H1 (cell line): ENCODE measurements around the gene KLHL17. TPM values are rescaled to one million over a fixed set of nuclear protein-coding genes. Genes with fewer than 3 reads are reported as not detected.

ENCODE experiments used
- CTCF ChIA-PET: fragments of 300-600 bp; sonication (Branson Sonifier 250); formaldehyde crosslinking; loops from one replicate; lab custom pipeline; 2021; ENCODE audit not compliant: partially characterized antibody; lab: Charles Lee
- POLR2A ChIA-PET: fragments of 300-600 bp; sonication (Branson Sonifier 250); formaldehyde crosslinking; loops from one replicate; lab custom pipeline; 2021; ENCODE audit warnings: inconsistent platforms; ENCODE audit not compliant: partially characterized antibody; lab: Charles Lee
- DNase-seq, 2 experiments: peaks; one replicate each; pipeline versions ENCODE4 v3.0.0 to v3.0.0-alpha.2; 2010 to 2022; ENCODE audit warnings: low spot score in 2 of 2, low read depth in 1 of 2, mixed read lengths in 1 of 2
- FAIRE-seq: peaks from 2 replicates; lab custom pipeline; 2011; peaks lifted over from hg19 to GRCh38; lab: Jason Lieb, UNC
- H2AFZ ChIP-seq: 2 replicates; pipeline ENCODE4 v1.8.1; 2012; ENCODE audit warnings: low read length, inconsistent platforms
- H2AK5ac ChIP-seq: 2 replicates; pipeline ENCODE4 v1.6.1; 2013; ENCODE audit warnings: low read depth, low read length
- H2BK120ac ChIP-seq: replicated peaks from 2 replicates; pipeline ENCODE3; 2013; ENCODE audit warnings: low read depth, low read length, inconsistent platforms
- H2BK12ac ChIP-seq: 2 replicates; pipeline ENCODE4 v1.6.1; 2013; ENCODE audit warnings: low read depth, low read length
- H2BK15ac ChIP-seq: 2 replicates; pipeline ENCODE4 v1.6.1; 2013; ENCODE audit warnings: low read length
- H2BK20ac ChIP-seq: 2 replicates; pipeline ENCODE4 v1.6.1; 2013; ENCODE audit warnings: low read length
- H2BK5ac ChIP-seq: 2 replicates; pipeline ENCODE4 v1.6.1; 2013; ENCODE audit warnings: low read depth, low read length
- H3K14ac ChIP-seq: 2 replicates; pipeline ENCODE4 v1.6.1; 2013; ENCODE audit warnings: inconsistent platforms; ENCODE audit not compliant: insufficient read length
- H3K18ac ChIP-seq: 2 replicates; pipeline ENCODE4 v1.6.1; 2013; ENCODE audit warnings: low read length; ENCODE audit errors: extremely low read depth
- H3K23ac ChIP-seq: 2 replicates; pipeline ENCODE4 v1.6.1; 2013; ENCODE audit warnings: inconsistent platforms; ENCODE audit not compliant: insufficient read length
- H3K23me2 ChIP-seq: 2 replicates; pipeline ENCODE4 v1.6.1; 2013; ENCODE audit warnings: low read depth, low read length
- H3K27ac ChIP-seq: 2 replicates; pipeline ENCODE4 v1.6.1; 2011; ENCODE audit warnings: low read depth, low read length, inconsistent platforms
- H3K27me3 ChIP-seq, 4 experiments: replicated peaks in 1 of 4; 1 replicate in 1 of 4; 2 replicates in 3 of 4; pipeline versions ENCODE4 v1.6.1 to v1.8.1; 2011 to 2013; ENCODE audit warnings: low read length in 3 of 4, mild to moderate bottlenecking in 3 of 4, inconsistent platforms in 2 of 4, mixed read lengths in 2 of 4, moderate library complexity in 1 of 4; ENCODE audit not compliant: control insufficient read depth in 3 of 4, insufficient read depth in 3 of 4; ENCODE audit errors: extremely low read depth in 1 of 4
- H3K36me3 ChIP-seq, 4 experiments: 2 replicates each; pipeline versions ENCODE4 v1.6.1 to v1.8.1; 2011 to 2013; ENCODE audit warnings: mild to moderate bottlenecking in 4 of 4, low read length in 3 of 4, moderate library complexity in 2 of 4, control low read depth in 1 of 4, inconsistent platforms in 1 of 4; ENCODE audit not compliant: insufficient read depth in 4 of 4, control insufficient read depth in 2 of 4
- H3K4ac ChIP-seq: replicated peaks from 2 replicates; pipeline ENCODE3; 2013; ENCODE audit warnings: low read length, low read depth, mixed read lengths, inconsistent platforms; ENCODE audit not compliant: insufficient read length
- H3K4me1 ChIP-seq, 4 experiments: replicated peaks in 1 of 4; 1 replicate in 1 of 4; 2 replicates in 3 of 4; pipeline versions ENCODE4 v1.6.1 to v1.8.1; 2011 to 2013; ENCODE audit warnings: low read length in 3 of 4, inconsistent platforms in 2 of 4, mixed read lengths in 1 of 4; ENCODE audit not compliant: insufficient read depth in 4 of 4, control insufficient read depth in 3 of 4
- H3K4me2 ChIP-seq, 2 experiments: 2 replicates each; pipeline versions ENCODE4 v1.6.1 to v1.8.1; 2011 to 2013; ENCODE audit warnings: low read depth in 2 of 2, low read length in 2 of 2, control low read depth in 1 of 2, inconsistent platforms in 1 of 2, mild to moderate bottlenecking in 1 of 2; ENCODE audit not compliant: insufficient read depth in 1 of 2
- H3K4me3 ChIP-seq, 4 experiments: fragments of 200-600, 300-600 bp in 1 of 4; sonication (generic), shearing (Covaris generic), sonication (Bioruptor Twin) in 1 of 4; 2 replicates each; pipeline versions ENCODE4 v1.5.1 to v1.8.1; 2011 to 2016; ENCODE audit warnings: low read length in 4 of 4, low read depth in 3 of 4, control low read depth in 2 of 4, inconsistent platforms in 2 of 4, mild to moderate bottlenecking in 2 of 4, mixed read lengths in 1 of 4, moderate library complexity in 1 of 4; ENCODE audit not compliant: insufficient read depth in 2 of 4; ENCODE audit errors: extremely low read depth in 1 of 4
- H3K56ac ChIP-seq: replicated peaks from 2 replicates; pipeline ENCODE3; 2013; ENCODE audit warnings: low read depth, mild to moderate bottlenecking, mixed read lengths, low read length, inconsistent platforms; ENCODE audit not compliant: insufficient read length
- H3K79me1 ChIP-seq: 2 replicates; pipeline ENCODE4 v1.6.1; 2013; ENCODE audit warnings: low read depth, low read length, control low read depth
- H3K79me2 ChIP-seq, 2 experiments: 2 replicates each; pipeline versions ENCODE4 v1.6.1 to v1.8.1; 2012 to 2013; ENCODE audit warnings: low read length in 2 of 2, mild to moderate bottlenecking in 2 of 2, inconsistent platforms in 1 of 2; ENCODE audit not compliant: insufficient read depth in 2 of 2, control insufficient read depth in 1 of 2
- H3K9ac ChIP-seq, 4 experiments: replicated peaks in 1 of 4; 1 replicate in 1 of 4; 2 replicates in 3 of 4; pipeline versions ENCODE4 v1.6.1 to v1.8.1; 2011 to 2013; ENCODE audit warnings: low read depth in 3 of 4, low read length in 3 of 4, control low read depth in 2 of 4, mild to moderate bottlenecking in 2 of 4, moderate library complexity in 2 of 4, inconsistent platforms in 1 of 4; ENCODE audit errors: extremely low read depth in 1 of 4
- H3K9me3 ChIP-seq, 2 experiments: 2 replicates each; pipeline versions ENCODE4 v1.6.1 to v1.8.1; 2012 to 2013; ENCODE audit warnings: mild to moderate bottlenecking in 2 of 2, moderate library complexity in 2 of 2, control low read depth in 1 of 2, inconsistent platforms in 1 of 2, low read depth in 1 of 2, low read length in 1 of 2, mixed read lengths in 1 of 2; ENCODE audit not compliant: insufficient read depth in 2 of 2
- H4K20me1 ChIP-seq, 2 experiments: replicated peaks in 1 of 2; 2 replicates each; pipeline versions ENCODE3 to v1.8.1; 2011 to 2013; ENCODE audit warnings: inconsistent platforms in 2 of 2, low read length in 2 of 2, mild to moderate bottlenecking in 1 of 2; ENCODE audit not compliant: insufficient read depth in 2 of 2, control insufficient read depth in 1 of 2
- H4K5ac ChIP-seq: 2 replicates; pipeline ENCODE4 v1.6.1; 2013; ENCODE audit warnings: low read length, low read depth, mixed read lengths, inconsistent platforms; ENCODE audit not compliant: insufficient read length
- H4K8ac ChIP-seq: 2 replicates; pipeline ENCODE4 v1.8.0; 2013; ENCODE audit warnings: mild to moderate bottlenecking, moderate library complexity, low read length, inconsistent platforms; ENCODE audit not compliant: insufficient read depth; ENCODE audit errors: extremely low read depth
- H4K91ac ChIP-seq: replicated peaks from 2 replicates; pipeline ENCODE3; 2013; ENCODE audit warnings: low read length, mixed read lengths, inconsistent platforms; ENCODE audit not compliant: insufficient read length
- CREB1 ChIP-seq: IDR thresholded peaks from 2 replicates; pipeline ENCODE4 v1.6.1; 2012; ENCODE audit warnings: inconsistent platforms
- KDM1A ChIP-seq: fragments of 200-600, 300-600 bp; sonication (generic); IDR thresholded peaks from 2 replicates; pipeline ENCODE4 v1.7.1; 2016; ENCODE audit warnings: mild to moderate bottlenecking, low read length, borderline replicate concordance
- WGBS, 2 experiments: shearing (Covaris generic) in 1 of 2; methylation state at CpG; one replicate each; pipeline versions ENCODE4 v1.1.6 to v1.1.7; 2013 to 2015; ENCODE audit warnings: low lambda C conversion rate in 2 of 2, mixed read lengths in 2 of 2, inconsistent platforms in 1 of 2, low coverage in 1 of 2, missing lambda C conversion rate in 1 of 2; ENCODE audit not compliant: insufficient replicate concordance in 2 of 2, insufficient coverage in 1 of 2, insufficient read length in 1 of 2; ENCODE audit errors: extremely low coverage in 1 of 2, missing lambda C conversion rate in 1 of 2; 5-methylcytosine and 5-hydroxymethylcytosine counted together
- polyA plus RNA-seq, 7 experiments: library from polyadenylated mRNA; depleted of rRNA in 3 of 7; stranded (reverse) in 5 of 7; unstranded in 2 of 7; fragments of >200 nt in 5 of 7; fragments of 200-250 nt in 2 of 7; gene quantifications; 1 replicate in 5 of 7; 2 replicates in 1 of 7; 4 replicates in 1 of 7; pipeline versions ENCODE4 v1.2.1 to v1.2.3, GENCODE V29; 2011 to 2013; ENCODE audit warnings: missing spikeins in 2 of 7, mixed read lengths in 2 of 7
- total RNA-seq: library from RNA; stranded (reverse); fragmentation: NEBNext Ultra II Directional; extraction: Animal tissue kit (Norgen Biotek cat#: 25700); gene quantifications from 2 replicates; pipeline ENCODE4 v1.2.1, GENCODE V29; 2021

Gene KLHL17
- total and polyA plus RNA-seq, 2 of the 8 experiments (the other 6 are each of a cell fraction or from before 2014, with no cell fraction given), result 32.6 to 36.1 TPM

DNA sequence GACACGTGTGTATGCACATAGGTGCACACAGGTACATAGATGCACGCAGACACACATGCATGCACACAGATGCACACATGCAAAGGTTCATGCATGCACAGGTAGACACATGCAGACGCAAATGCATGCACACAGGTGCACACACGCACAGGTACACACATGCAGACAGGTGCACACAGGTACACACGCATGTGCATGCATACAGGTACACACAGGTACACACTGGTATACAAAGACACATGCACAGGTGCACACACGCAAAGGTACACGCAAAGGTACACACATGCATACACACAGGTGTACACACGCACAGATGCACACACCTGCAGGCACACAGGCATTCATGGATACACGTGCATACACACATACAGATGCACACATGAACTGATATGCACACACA is 10.1 kb upstream of the KLHL17 start:
- H3K23ac ChIP-seq, result no peak overlapping the region
- H4K8ac ChIP-seq, result no peak overlapping the region; the same call in 1 of the 2 replicates
- H3K18ac ChIP-seq, result no peak overlapping the region
- H3K27me3 ChIP-seq, result no peaks in the 10 kb centered on the region
- no peak overlapping the region for H2AK5ac ChIP-seq
- H4K91ac ChIP-seq, result no peak overlapping the region
- TF ChIP-seq KDM1A (0 out of 2 replicates have a peak, but pooled peaks have one; percentile 29), CREB1 (no peak)
- no peak overlapping the region for H3K14ac ChIP-seq
- H2BK12ac ChIP-seq, result no peak overlapping the region
- no peak overlapping the region for H3K4ac ChIP-seq
- no peak overlapping the region for H2BK120ac ChIP-seq
- no peak overlapping the region for H4K5ac ChIP-seq
- no peak overlapping the region for H3K4me2 ChIP-seq
- no peaks in the 10 kb centered on the region; a peak in 1 of 7 replicates for H3K4me1 ChIP-seq
- no peak overlapping the region for H3K27ac ChIP-seq
- H2BK5ac ChIP-seq, result no peak overlapping the region
- H3K23me2 ChIP-seq, result no peaks in the 10 kb centered on the region
- no peak overlapping the region for H2AFZ ChIP-seq
- H3K4me3 ChIP-seq, result no peak overlapping the region
- H2BK20ac ChIP-seq, result no peak overlapping the region; the same call in 1 of the 2 replicates
- H2BK15ac ChIP-seq, result no peak overlapping the region
- H3K9me3 ChIP-seq, result no peaks in the 10 kb centered on the region
- DNase-seq (no peak), FAIRE-seq (no peak)
- no peak overlapping the region; a peak in 1 of 7 replicates for H3K9ac ChIP-seq
- ChIA-PET CTCF (no interaction called here), POLR2A (interaction anchor here (1.0 kb wide), 1 partner anchor 9 kb away, joined by 3 read pairs; no protein-coding TSS in a partner anchor)
- peaks cover 8 to 61% (median 49%) of the 10 kb centered on the region in 4 experiments for H3K36me3 ChIP-seq
- WGBS, 2 experiments, result 95% methylated on average over 9 of the region's 9 CpGs; no CpG with 5 or more reads in 1 of the 2 experiments
- H3K79me1 ChIP-seq, result peaks cover 8% of the 10 kb centered on the region
- no peak overlapping the region for H3K56ac ChIP-seq
- H4K20me1 ChIP-seq, result peaks cover 21 to 37% of the 10 kb centered on the region in 2 experiments
- no peaks in the 10 kb centered on the region; a peak in 1 of 4 replicates for H3K79me2 ChIP-seq
